Pancreas (tissue), 10 donors: ENCODE data around the gene SMARCB1. TPM values are rescaled to one million over a fixed set of nuclear protein-coding genes. Genes with fewer than 3 reads are reported as not detected.

Experiments used
- ATAC-seq, 4 donors: fragments of 200-7000 bp; cut with Tn5 transposase; one replicate each; pipeline versions ENCODE4 v1.8.0 to v1.9.1; 2020; ENCODE audit warnings: mild to moderate bottlenecking in 4 of 4, moderate library complexity in 4 of 4
- DNase-seq, 6 donors: peaks; one replicate each; pipeline ENCODE4 v3.0.0-alpha.2; 2020
- FAIRE-seq: peaks from 2 replicates; lab custom pipeline; 2012; peaks lifted over from hg19 to GRCh38; lab: Jason Lieb, UNC
- H3K27ac ChIP-seq, 4 donors: fragments of 200-600 bp; sonication (generic); 1 replicate in 3 of 4; 2 replicates in 1 of 4; pipeline versions ENCODE4 v1.5.0 to v1.8.0; 2020
- H3K27me3 ChIP-seq, 4 donors: fragments of 200-600 bp; one replicate each; pipeline ENCODE4 v1.8.0; 2021
- H3K36me3 ChIP-seq, 3 donors: fragments of 200-600 bp; sonication (generic) in 1 of 3; one replicate each; pipeline versions ENCODE4 v1.5.0 to v1.8.0; 2020 to 2021
- H3K4me1 ChIP-seq, 3 donors: fragments of 200-600 bp; one replicate each; pipeline ENCODE4 v1.8.0; 2021
- H3K4me3 ChIP-seq, 4 donors: fragments of 200-600 bp; sonication (generic) in 2 of 4; one replicate each; pipeline versions ENCODE4 v1.5.0 to v1.8.0; 2020 to 2021
- H3K9me3 ChIP-seq, 4 donors: fragments of 200-600 bp; one replicate each; pipeline ENCODE4 v1.8.0; 2021
- CTCF ChIP-seq, 4 donors: fragments of 200-600 bp; sonication (generic) in 3 of 4; IDR thresholded peaks; one replicate each; pipeline versions ENCODE4 v1.5.0 to v1.8.0; 2021; ENCODE audit warnings: antibody characterized with exemption in 4 of 4
- WGBS, 2 donors: extraction: QIAGEN DNeasy Blood & Tissue Kit; methylation state at CpG; one replicate each; pipeline ENCODE4 v1.1.7; 2013; 5-methylcytosine and 5-hydroxymethylcytosine counted together
- intact Hi-C, 3 donors: fragments of 100-400 bp; cut with DNase I; formaldehyde crosslinking; loops; one replicate each; pipeline versions ENCODE4 v1.11.1 to v1.14.2; 2022
- polyA plus RNA-seq, 2 donors: library from polyadenylated mRNA; stranded (reverse); fragments of 200-250 nt; gene quantifications; one replicate each; pipeline ENCODE4 v1.2.3, GENCODE V29; 2013
- total RNA-seq, 6 donors: library from RNA; stranded (reverse); fragmentation: NEBNext Ultra II Directional in 4 of 6; extraction: Animal tissue kit (Norgen Biotek cat#: 25700) in 4 of 6; gene quantifications; one replicate each; pipeline versions ENCODE4 v1.2.1 to v1.2.4, GENCODE V29; 2021 to 2023
- donor health status: healthy with polysubstance abuse.
- donor health status: DM: no; HTN: no; CAD: no; lungs with moderate emphysema.
- donor health status: DM: no; HTN: no; CAD: no.
- donor health status: control.
- donor health status: control.
- donor health status: Bipolar disorder and iron deficiency.
- donor health status: DM: yes; HTN: yes; CAD: no.
- donor health status: DM: no; HTN: no; CAD: no.
- donor health status: DM: no; HTN: no; CAD: no.
- donor health status: DM: yes; HTN: yes; CAD: no.

SMARCB1 gene
- total and polyA plus RNA-seq, 8 donors: 25.2 to 37.1 (median 30.4) TPM

GRCh38 chr22:23801886-23802377 lies 15.2 kb downstream of the SMARCB1 start:
- Histone ChIP-seq H3K27me3 (no peaks in the 10 kb centered on the region), H3K36me3 (peaks cover 0 to 63% (median 26%) of the 10 kb centered on the region in 3 donors), H3K4me1 (no peaks in the 10 kb centered on the region), H3K9me3 (no peaks in the 10 kb centered on the region), H3K27ac (no peak overlapping the region), H3K4me3 (no peak overlapping the region)
- DNase-seq (no peak), ATAC-seq (no peak), FAIRE-seq (no peak)
- TF ChIP-seq CTCF (IDR thresholded peaks at IDR 0.05): no peak
- 96 to 97% methylated on average over 8 of the region's 8 CpGs for WGBS, 2 donors
- intact Hi-C loops: no loop called here

GRCh38 chr22:23803001-23803819 lies 16.4 kb downstream of the SMARCB1 start:
- ATAC-seq: peak in 1 of 4 donors; percentile 13
- no peak for FAIRE-seq
- no peak for DNase-seq

GRCh38 chr22:23804781-23805291 lies 18.1 kb downstream of the SMARCB1 start:
- Histone ChIP-seq H3K27me3 (no peaks in the 10 kb centered on the region), H3K4me3 (no peak overlapping the region), H3K4me1 (no peaks in the 10 kb centered on the region), H3K9me3 (no peaks in the 10 kb centered on the region), H3K36me3 (peaks cover 0 to 56% (median 26%) of the 10 kb centered on the region in 3 donors), H3K27ac (no peak overlapping the region)
- ATAC-seq (no peak), FAIRE-seq (no peak), DNase-seq (no peak)
- 77 to 86% methylated on average over 12 of the region's 12 CpGs for whole genome bisulfite sequencing, 2 donors
- intact Hi-C loops: no loop called here
- no peak for TF ChIP-seq CTCF (IDR thresholded peaks at IDR 0.05)

More at GRCh38 chr22:23803001-23803819, 16.4 kb downstream of the SMARCB1 start:
- TF ChIP-seq CTCF (IDR thresholded peaks at IDR 0.05): no peak
- intact Hi-C loops: no loop called here
- Histone ChIP-seq H3K4me3 (no peak overlapping the region), H3K4me1 (no peaks in the 10 kb centered on the region), H3K36me3 (peaks cover 0 to 61% (median 26%) of the 10 kb centered on the region in 3 donors), H3K27me3 (no peaks in the 10 kb centered on the region), H3K9me3 (no peaks in the 10 kb centered on the region), H3K27ac (no peak overlapping the region)
- 81 to 90% methylated on average over 21 of the region's 21 CpGs for WGBS, 2 donors

GRCh38 chr22:23806837-23807236 lies 20.1 kb downstream of the SMARCB1 start:
- ATAC-seq (no peak), DNase-seq (no peak), FAIRE-seq (no peak)
- intact Hi-C loops: no loop called here
- no peak for TF ChIP-seq CTCF (IDR thresholded peaks at IDR 0.05)
- peaks cover 0 to 41% (median 14%) of the 10 kb centered on the region in 3 donors for H3K36me3 ChIP-seq
- no peak overlapping the region for H3K27ac ChIP-seq
- H3K4me1 ChIP-seq: no peaks in the 10 kb centered on the region
- WGBS, 2 donors: 97 to 100% methylated on average over 1 of the region's 1 CpG
- H3K9me3 ChIP-seq: no peaks in the 10 kb centered on the region
- H3K4me3 ChIP-seq: no peak overlapping the region
- no peaks in the 10 kb centered on the region for H3K27me3 ChIP-seq
